SK-N-SH treated with all-trans-retinoic acid at 6 μM for 48 hours (cell line): Measurements from ENCODE around the gene STXBP5.

Experiments used
- ATAC-seq: fragments of 200-7000 bp; cut with Tn5 transposase; 3 replicates; pipeline ENCODE4 v1.9.1; 2020; ENCODE audit warnings: mild to moderate bottlenecking, moderate library complexity
- ARNTL ChIP-seq: fragments of 450-650 bp; formaldehyde crosslinking; IDR thresholded peaks from 2 replicates; pipeline ENCODE4 v1.5.0; 2020; ENCODE audit warnings: low read depth, mild to moderate bottlenecking, moderate library complexity, borderline replicate concordance
- BACH2 ChIP-seq: fragments of 250-450 bp; sonication (Bioruptor Pico); IDR thresholded peaks from 2 replicates; pipeline ENCODE4 v1.9.0; 2021; ENCODE audit warnings: mild to moderate bottlenecking, borderline replicate concordance
- CREB5 ChIP-seq: fragments of 250-450 bp; sonication (Bioruptor Pico); IDR thresholded peaks from 2 replicates; pipeline ENCODE4 v1.5.1; 2020; ENCODE audit warnings: low read depth, mild to moderate bottlenecking, moderate library complexity
- CSDC2 ChIP-seq: fragments of 250-450 bp; sonication (Bioruptor Pico); IDR thresholded peaks from 2 replicates; pipeline ENCODE4 v1.5.0; 2020; ENCODE audit warnings: mild to moderate bottlenecking, moderate library complexity
- CSRNP3 ChIP-seq: fragments of 250-450 bp; sonication (Bioruptor Pico); IDR thresholded peaks from 2 replicates; pipeline ENCODE4 v1.5.1; 2021; ENCODE audit warnings: mild to moderate bottlenecking, moderate library complexity
- ESRRG ChIP-seq: fragments of 250-450 bp; sonication (Bioruptor Pico); IDR thresholded peaks from 2 replicates; pipeline ENCODE4 v1.6.1; 2021; ENCODE audit warnings: mild to moderate bottlenecking
- GLIS3 ChIP-seq: fragments of 250-450 bp; sonication (Bioruptor Pico); IDR thresholded peaks from 2 replicates; pipeline ENCODE4 v1.5.0; 2020; ENCODE audit warnings: mild to moderate bottlenecking, moderate library complexity
- ISL1 ChIP-seq: fragments of 250-450 bp; sonication (Bioruptor Pico); IDR thresholded peaks from 2 replicates; pipeline ENCODE4 v2.1.2; 2022; ENCODE audit warnings: mild to moderate bottlenecking, moderate library complexity
- OSR1 ChIP-seq: fragments of 250-450 bp; sonication (Bioruptor Pico); IDR thresholded peaks from 2 replicates; pipeline ENCODE4 v1.8.0; 2022; ENCODE audit warnings: moderate library complexity, mild to moderate bottlenecking, inconsistent platforms
- POU6F1 ChIP-seq: fragments of 250-450 bp; sonication (Bioruptor Pico); IDR thresholded peaks from 2 replicates; pipeline ENCODE4 v1.8.0; 2021; ENCODE audit warnings: low read depth, mild to moderate bottlenecking, moderate library complexity, borderline replicate concordance
- PPARA ChIP-seq: fragments of 250-450 bp; sonication (Bioruptor Pico); IDR thresholded peaks from 2 replicates; pipeline ENCODE4 v1.5.0; 2020; ENCODE audit warnings: mild to moderate bottlenecking, borderline replicate concordance
- RARB ChIP-seq: fragments of 250-450 bp; sonication (Bioruptor Pico); IDR thresholded peaks from 2 replicates; pipeline ENCODE4 v1.8.0; 2021; ENCODE audit warnings: mild to moderate bottlenecking, moderate library complexity
- SNAI2 ChIP-seq: fragments of 250-450 bp; sonication (Bioruptor Pico); IDR thresholded peaks from 2 replicates; pipeline ENCODE4 v1.5.0; 2020; ENCODE audit warnings: mild to moderate bottlenecking, moderate library complexity
- TCF4 ChIP-seq: fragments of 250-450 bp; sonication (Bioruptor Pico); IDR thresholded peaks from 2 replicates; pipeline ENCODE4 v1.8.0; 2021; ENCODE audit warnings: mild to moderate bottlenecking, moderate library complexity, borderline replicate concordance
- TOX ChIP-seq: fragments of 250-450 bp; sonication (Bioruptor Pico); IDR thresholded peaks from 2 replicates; pipeline ENCODE4 v1.8.0; 2021; ENCODE audit warnings: mild to moderate bottlenecking, moderate library complexity, borderline replicate concordance
- TSHZ2 ChIP-seq: fragments of 250-450 bp; sonication (Bioruptor Pico); IDR thresholded peaks from 2 replicates; pipeline ENCODE4 v1.5.0; 2020; ENCODE audit warnings: mild to moderate bottlenecking, moderate library complexity
- ZC3H10 ChIP-seq: fragments of 250-450 bp; sonication (Bioruptor Pico); IDR thresholded peaks from 2 replicates; pipeline ENCODE4 v1.5.1; 2021; ENCODE audit warnings: mild to moderate bottlenecking, moderate library complexity
- ZFP3 ChIP-seq: fragments of 250-450 bp; sonication (Bioruptor Pico); IDR thresholded peaks from 2 replicates; pipeline ENCODE4 v1.5.0; 2020; ENCODE audit warnings: mild to moderate bottlenecking, moderate library complexity
- ZFP30 ChIP-seq: fragments of 450-650 bp; formaldehyde crosslinking; IDR thresholded peaks from 2 replicates; pipeline ENCODE4 v1.5.0; 2022; ENCODE audit warnings: mild to moderate bottlenecking, moderate library complexity
- ZNF70 ChIP-seq: fragments of 450-650 bp; formaldehyde crosslinking; IDR thresholded peaks from 2 replicates; pipeline ENCODE4 v1.5.0; 2020; ENCODE audit warnings: mild to moderate bottlenecking, moderate library complexity
- ZNF8 ChIP-seq: fragments of 450-650 bp; formaldehyde crosslinking; IDR thresholded peaks from 2 replicates; pipeline ENCODE4 v1.5.0; 2020; ENCODE audit warnings: mild to moderate bottlenecking, moderate library complexity

Gene STXBP5

GRCh38 chr6:147434076-147434475, 229.9 kb downstream of the STXBP5 start:
- TF ChIP-seq SNAI2 (CRISPR knock-in tag) (no peak), ZNF70 (CRISPR knock-in tag) (no peak), TCF4 (no peak), TSHZ2 (CRISPR knock-in tag) (no peak), PPARA (no peak), GLIS3 (CRISPR knock-in tag) (no peak), CREB5 (CRISPR knock-in tag) (no peak), BACH2 (no peak), ESRRG (CRISPR knock-in tag) (no peak), POU6F1 (CRISPR knock-in tag) (no peak)
- ATAC-seq = no peak

- ATAC-seq = no peak
- no peak for TF ChIP-seq ZFP30 (CRISPR knock-in tag)
- no peak for TF ChIP-seq ZNF70 (CRISPR knock-in tag)
- no peak for TF ChIP-seq RARB (CRISPR knock-in tag)
- TF ChIP-seq CSDC2 (CRISPR knock-in tag) = no peak
- no peak for TF ChIP-seq OSR1 (CRISPR knock-in tag)
- no peak for TF ChIP-seq ZFP3 (CRISPR knock-in tag)
- TF ChIP-seq BACH2 = no peak
- no peak for TF ChIP-seq CSRNP3 (CRISPR knock-in tag)
- no peak for TF ChIP-seq CREB5 (CRISPR knock-in tag)
- TF ChIP-seq TOX (CRISPR knock-in tag) = no peak
These were observed 230.3 kb downstream of the STXBP5 start for GRCh38 chr6:147434516-147434915.

- no peak for ATAC-seq
- TF ChIP-seq ESRRG (CRISPR knock-in tag) = no peak
These were observed 233.4 kb downstream of the STXBP5 start for GRCh38 chr6:147437615-147438014.

- no peak for ATAC-seq
These were observed 234.7 kb downstream of the STXBP5 start for GRCh38 chr6:147438758-147439528.

More at GRCh38 chr6:147438758-147439528, 234.7 kb downstream of the STXBP5 start:
- TF ChIP-seq ZC3H10 = no peak
- TF ChIP-seq ISL1 (CRISPR knock-in tag) = no peak
- no peak for TF ChIP-seq ESRRG (CRISPR knock-in tag)
- TF ChIP-seq ARNTL (CRISPR knock-in tag) = no peak
- TF ChIP-seq GLIS3 (CRISPR knock-in tag) = no peak
- no peak for TF ChIP-seq ZNF70 (CRISPR knock-in tag)
- no peak for TF ChIP-seq CSRNP3 (CRISPR knock-in tag)
- TF ChIP-seq ZNF8 (CRISPR knock-in tag) = no peak
- no peak for TF ChIP-seq PPARA
- TF ChIP-seq TSHZ2 (CRISPR knock-in tag) = no peak
- no peak for TF ChIP-seq ZFP3 (CRISPR knock-in tag)
- no peak for TF ChIP-seq SNAI2 (CRISPR knock-in tag)
- TF ChIP-seq TCF4 = no peak
- no peak for TF ChIP-seq CSDC2 (CRISPR knock-in tag)
- TF ChIP-seq RARB (CRISPR knock-in tag) = no peak
